ENCODE data around the gene ROM1. TPM values are rescaled to one million over a fixed set of nuclear protein-coding genes. Genes with fewer than 3 reads are reported as not detected.
"Not testable (repeated sequence)": the region's sequence is repeated elsewhere in the genome, so short reads cannot be mapped to it uniquely, and the experiment has no call there.

ROM1 gene
- total and polyA plus RNA-seq, 9 donors, result 1.5 to 4.0 (median 2.7) TPM

DNA sequence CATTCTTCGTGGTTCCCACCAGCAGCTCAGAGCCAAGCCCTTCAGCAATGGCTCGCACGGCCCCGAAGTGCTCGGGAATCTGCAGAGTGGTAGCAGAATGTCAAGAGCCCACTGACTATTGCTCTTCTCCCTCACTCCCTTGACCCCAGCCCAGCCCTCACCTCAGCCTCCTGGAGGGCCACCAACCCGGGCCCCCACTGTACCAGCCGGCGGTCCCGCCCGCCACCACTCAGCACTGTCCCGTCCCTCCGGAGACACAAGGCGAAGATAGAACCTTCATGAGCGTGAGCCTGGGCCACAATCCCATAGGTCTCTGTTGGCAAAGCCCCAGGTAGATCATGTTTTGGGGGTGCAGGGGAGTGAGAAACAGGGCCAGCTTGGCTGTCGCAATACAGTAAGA lies 7.2 kb upstream of the ROM1 start:
- no peak overlapping the region for H3K4me3 ChIP-seq (ENCODE audit: low read length)
- H3K27ac ChIP-seq (ENCODE audit: low read length), result no peak overlapping the region
- H3K4me1 ChIP-seq (ENCODE audit: control insufficient read depth, insufficient read depth, low read length), result peaks cover 22% of the 10 kb centered on the region
- DNase-seq, result no peak
- H3K36me3 ChIP-seq (ENCODE audit: control insufficient read depth, insufficient read depth, low read length), result peaks cover 52% of the 10 kb centered on the region
- 83% methylated on average over 9 of the region's 15 CpGs for WGBS (ENCODE audit: insufficient coverage)
- H3K27me3 ChIP-seq (ENCODE audit: control insufficient read depth, insufficient read depth, low read length), result no peaks in the 10 kb centered on the region
- H3K9me3 ChIP-seq (replicated peaks; ENCODE audit: control insufficient read depth, low read depth, low read length), result no peaks in the 10 kb centered on the region

DNA sequence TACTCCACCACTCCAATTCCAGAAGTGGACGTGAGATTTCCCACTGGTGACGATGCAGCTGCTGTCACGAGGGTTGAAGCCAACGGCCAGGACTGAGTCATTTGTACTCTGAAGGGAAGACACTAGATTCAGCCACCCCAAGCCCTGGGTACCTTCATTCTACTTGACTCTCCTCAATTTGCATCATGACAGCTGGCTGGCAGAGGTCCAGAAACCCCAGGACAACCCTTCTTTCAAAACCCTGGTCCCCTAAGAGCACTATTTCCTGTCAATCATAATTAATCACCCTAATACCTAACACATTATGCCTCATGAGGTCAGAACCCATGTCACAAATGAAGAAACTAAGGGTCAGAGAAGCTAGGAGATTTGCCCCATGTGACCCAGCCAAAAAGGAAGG lies 5.3 kb upstream of the ROM1 start:
- H3K36me3 ChIP-seq (ENCODE audit: control insufficient read depth, insufficient read depth, low read length), result peaks cover 52% of the 10 kb centered on the region
- WGBS (ENCODE audit: insufficient coverage), result 61% methylated on average over 2 of the region's 4 CpGs
- H3K9me3 ChIP-seq (replicated peaks; ENCODE audit: control insufficient read depth, low read depth, low read length), result no peaks in the 10 kb centered on the region
- no peak overlapping the region for H3K27ac ChIP-seq (ENCODE audit: low read length)
- DNase-seq, result no peak
- H3K4me1 ChIP-seq (ENCODE audit: control insufficient read depth, insufficient read depth, low read length), result peaks cover 29% of the 10 kb centered on the region
- peaks cover 2% of the 10 kb centered on the region for H3K27me3 ChIP-seq (ENCODE audit: control insufficient read depth, insufficient read depth, low read length)
- H3K4me3 ChIP-seq (ENCODE audit: low read length), result no peak overlapping the region

DNA sequence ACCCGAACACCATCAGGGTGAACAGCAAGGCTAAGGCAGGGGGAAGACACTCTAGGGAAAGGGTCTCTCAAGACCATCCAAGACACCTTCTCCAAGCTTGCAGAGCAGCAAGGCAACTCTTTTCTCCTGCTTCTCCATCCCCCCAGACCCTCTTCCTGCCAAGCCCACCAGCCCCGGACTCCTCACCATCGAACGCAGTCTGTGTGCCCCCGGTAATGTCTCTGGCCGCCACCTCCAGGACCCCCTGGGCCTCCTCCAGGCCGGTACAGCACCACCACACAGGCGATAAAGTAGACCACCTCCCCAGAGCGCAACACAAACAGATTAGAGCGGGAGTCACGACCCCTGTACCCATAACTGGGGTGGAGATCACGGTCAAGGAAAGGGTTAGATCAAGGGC lies 4.3 kb upstream of the ROM1 start:
- 82% methylated on average over 6 of the region's 12 CpGs for WGBS (ENCODE audit: insufficient coverage)
- Histone ChIP-seq H3K36me3 (ENCODE audit: control insufficient read depth, insufficient read depth, low read length) (peaks cover 52% of the 10 kb centered on the region), H3K9me3 (replicated peaks; ENCODE audit: control insufficient read depth, low read depth, low read length) (no peaks in the 10 kb centered on the region), H3K4me3 (ENCODE audit: low read length) (no peak overlapping the region), H3K27ac (ENCODE audit: low read length) (no peak overlapping the region), H3K27me3 (ENCODE audit: control insufficient read depth, insufficient read depth, low read length) (peaks cover 2% of the 10 kb centered on the region), H3K4me1 (ENCODE audit: control insufficient read depth, insufficient read depth, low read length) (peaks cover 28% of the 10 kb centered on the region)
- no peak for DNase-seq

DNA sequence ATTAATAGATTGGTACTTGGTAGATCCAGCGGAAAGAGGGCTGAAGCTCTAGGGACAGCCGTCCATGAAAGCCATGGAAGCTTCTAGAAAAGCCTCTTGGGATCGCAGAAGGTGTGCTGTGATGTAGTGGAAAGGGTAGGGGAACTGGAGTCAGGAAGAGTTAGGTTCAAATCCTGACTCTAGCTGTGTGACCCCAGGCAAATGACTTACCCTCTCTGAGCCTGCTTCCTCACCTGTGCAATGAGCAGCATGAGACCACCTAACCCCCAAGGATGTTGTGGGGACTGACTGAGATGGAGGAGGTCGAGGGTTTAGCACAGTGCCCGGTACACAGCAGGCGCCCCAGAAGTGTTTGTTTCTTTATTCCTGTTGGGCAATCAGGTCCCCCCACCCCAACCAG lies 2.7 kb upstream of the ROM1 start:
- 67% methylated on average over 1 of the region's 6 CpGs for WGBS (ENCODE audit: insufficient coverage)
- peaks cover 24% of the 10 kb centered on the region for H3K4me1 ChIP-seq (ENCODE audit: control insufficient read depth, insufficient read depth, low read length)
- H3K36me3 ChIP-seq (ENCODE audit: control insufficient read depth, insufficient read depth, low read length), result peaks cover 54% of the 10 kb centered on the region
- H3K9me3 ChIP-seq (replicated peaks; ENCODE audit: control insufficient read depth, low read depth, low read length), result no peaks in the 10 kb centered on the region
- DNase-seq, result no peak
- H3K27me3 ChIP-seq (ENCODE audit: control insufficient read depth, insufficient read depth, low read length), result peaks cover 2% of the 10 kb centered on the region
- no peak overlapping the region for H3K27ac ChIP-seq (ENCODE audit: low read length)
- no peak overlapping the region for H3K4me3 ChIP-seq (ENCODE audit: low read length)

DNA sequence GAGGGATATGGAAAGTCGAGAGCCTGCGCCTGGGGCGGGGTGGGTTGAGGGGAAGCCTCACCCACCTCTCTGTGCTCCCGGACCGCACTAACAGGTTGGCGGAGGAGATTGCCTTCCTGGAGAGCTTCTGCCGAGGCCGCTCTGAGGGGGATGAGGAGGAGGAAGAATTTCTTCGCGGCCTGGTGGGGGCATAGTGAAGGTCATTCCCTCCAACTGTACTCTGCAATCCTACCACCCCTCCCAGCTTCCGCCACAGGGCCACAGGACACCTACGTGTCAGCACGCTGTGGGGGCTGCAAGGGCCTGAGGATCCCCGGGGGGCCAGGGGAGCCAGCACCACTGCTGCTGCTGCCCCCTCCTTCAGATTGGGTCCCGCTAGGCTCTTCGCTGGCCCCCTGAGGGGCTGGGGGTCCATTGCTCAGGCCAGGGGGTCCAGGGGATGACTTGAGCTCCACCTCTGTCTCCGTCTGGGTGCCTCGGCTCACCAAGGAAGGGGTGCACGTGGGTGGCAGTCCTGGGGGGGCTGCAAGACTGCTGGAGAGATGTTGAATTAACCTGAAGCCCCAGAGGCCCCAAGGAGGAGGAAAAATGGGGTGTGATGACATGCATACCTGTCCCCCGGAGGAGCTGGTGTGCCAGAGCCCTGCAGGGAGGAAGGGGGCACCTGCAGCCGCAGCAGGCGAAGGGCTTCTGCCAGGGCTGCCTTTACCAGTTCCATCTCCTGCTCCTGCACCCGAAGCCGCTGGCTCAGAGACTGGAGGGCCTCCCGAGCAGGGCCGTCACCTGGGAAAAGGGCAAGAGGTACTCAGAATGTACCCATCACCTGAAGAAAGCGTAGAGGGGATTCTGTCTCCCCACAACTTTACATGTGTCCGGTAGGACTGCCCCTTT lies 2.0 kb upstream of the ROM1 start:
- H3K9me3 ChIP-seq (replicated peaks; ENCODE audit: control insufficient read depth, low read depth, low read length), result no peaks in the 10 kb centered on the region
- peak overlapping the region; percentile 60 for H3K4me3 ChIP-seq (ENCODE audit: low read length)
- WGBS (ENCODE audit: insufficient coverage), result 68% methylated on average over 8 of the region's 28 CpGs
- H3K27ac ChIP-seq (ENCODE audit: low read length), result peak overlapping the region; percentile 92
- DNase-seq, result no peak
- peaks cover 24% of the 10 kb centered on the region for H3K4me1 ChIP-seq (ENCODE audit: control insufficient read depth, insufficient read depth, low read length)
- peaks cover 2% of the 10 kb centered on the region for H3K27me3 ChIP-seq (ENCODE audit: control insufficient read depth, insufficient read depth, low read length)
- H3K36me3 ChIP-seq (ENCODE audit: control insufficient read depth, insufficient read depth, low read length), result peaks cover 53% of the 10 kb centered on the region

DNA sequence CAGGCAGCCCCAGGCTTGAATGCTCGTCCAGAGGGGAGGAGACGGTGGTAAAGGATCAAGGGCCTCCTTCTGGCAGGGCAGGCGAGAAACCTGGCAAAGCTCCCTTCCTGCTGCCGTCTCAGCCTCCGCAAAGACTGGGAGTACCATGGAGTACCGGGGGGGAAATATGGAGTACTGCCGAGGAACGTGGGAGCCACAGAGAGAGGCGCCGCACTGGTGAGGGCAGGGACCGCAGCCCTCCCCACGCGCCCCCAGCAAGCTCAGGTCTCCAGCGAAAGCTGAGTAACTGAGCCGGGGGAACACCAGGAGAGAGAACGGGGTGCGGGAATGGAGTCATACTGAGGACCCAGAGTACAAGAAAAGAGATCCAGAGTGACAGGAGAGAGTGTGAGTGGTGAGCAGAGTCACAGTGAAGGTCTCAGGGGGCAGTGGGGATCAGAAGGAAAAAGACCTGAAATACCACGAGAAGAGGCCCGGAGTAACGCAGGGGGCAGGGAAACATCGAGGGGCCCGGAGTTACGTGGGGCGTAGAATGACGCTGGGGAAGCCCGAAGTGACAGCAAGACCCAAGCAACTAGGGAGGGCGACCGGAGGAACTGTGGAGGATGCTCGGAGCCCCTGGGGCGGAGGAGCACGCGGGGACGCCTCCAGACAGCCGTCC lies 1.2 kb upstream of the ROM1 start:
- peak overlapping the region; percentile 92 for H3K27ac ChIP-seq (ENCODE audit: low read length)
- peaks cover 24% of the 10 kb centered on the region for H3K4me1 ChIP-seq (ENCODE audit: control insufficient read depth, insufficient read depth, low read length)
- no peaks in the 10 kb centered on the region for H3K9me3 ChIP-seq (replicated peaks; ENCODE audit: control insufficient read depth, low read depth, low read length)
- H3K4me3 ChIP-seq (ENCODE audit: low read length), result peak overlapping the region; percentile 60
- under 1% methylated on average over 34 of the region's 34 CpGs for WGBS (ENCODE audit: insufficient coverage)
- H3K27me3 ChIP-seq (ENCODE audit: control insufficient read depth, insufficient read depth, low read length), result peaks cover 2% of the 10 kb centered on the region
- peaks cover 57% of the 10 kb centered on the region for H3K36me3 ChIP-seq (ENCODE audit: control insufficient read depth, insufficient read depth, low read length)
- DNase-seq, result peak; percentile 79

DNA sequence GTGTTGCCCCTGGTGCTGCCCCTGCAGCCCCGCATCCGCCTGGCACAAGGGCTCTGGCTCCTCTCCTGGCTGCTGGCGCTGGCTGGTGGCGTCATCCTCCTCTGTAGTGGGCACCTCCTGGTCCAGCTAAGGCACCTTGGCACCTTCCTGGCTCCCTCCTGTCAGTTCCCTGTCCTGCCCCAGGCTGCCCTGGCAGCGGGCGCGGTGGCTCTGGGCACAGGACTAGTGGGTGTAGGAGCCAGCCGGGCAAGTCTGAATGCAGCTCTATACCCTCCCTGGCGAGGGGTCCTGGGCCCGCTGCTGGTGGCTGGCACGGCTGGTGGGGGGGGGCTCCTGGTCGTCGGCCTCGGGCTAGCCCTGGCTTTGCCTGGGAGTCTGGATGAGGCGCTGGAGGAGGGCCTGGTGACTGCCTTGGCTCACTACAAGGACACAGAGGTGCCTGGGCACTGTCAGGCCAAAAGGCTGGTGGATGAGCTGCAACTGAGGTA lies 278 bp downstream of the ROM1 start:
- DNase-seq, result no peak
- peak overlapping the region; percentile 92 for H3K27ac ChIP-seq (ENCODE audit: low read length)
- H3K27me3 ChIP-seq (ENCODE audit: control insufficient read depth, insufficient read depth, low read length), result peaks cover 2% of the 10 kb centered on the region
- 58% methylated on average over 14 of the region's 15 CpGs for WGBS (ENCODE audit: insufficient coverage)
- no peak overlapping the region for H3K4me3 ChIP-seq (ENCODE audit: low read length)
- no peaks in the 10 kb centered on the region for H3K9me3 ChIP-seq (replicated peaks; ENCODE audit: control insufficient read depth, low read depth, low read length)
- H3K4me1 ChIP-seq (ENCODE audit: control insufficient read depth, insufficient read depth, low read length), result peaks cover 24% of the 10 kb centered on the region
- H3K36me3 ChIP-seq (ENCODE audit: control insufficient read depth, insufficient read depth, low read length), result peaks cover 56% of the 10 kb centered on the region

DNA sequence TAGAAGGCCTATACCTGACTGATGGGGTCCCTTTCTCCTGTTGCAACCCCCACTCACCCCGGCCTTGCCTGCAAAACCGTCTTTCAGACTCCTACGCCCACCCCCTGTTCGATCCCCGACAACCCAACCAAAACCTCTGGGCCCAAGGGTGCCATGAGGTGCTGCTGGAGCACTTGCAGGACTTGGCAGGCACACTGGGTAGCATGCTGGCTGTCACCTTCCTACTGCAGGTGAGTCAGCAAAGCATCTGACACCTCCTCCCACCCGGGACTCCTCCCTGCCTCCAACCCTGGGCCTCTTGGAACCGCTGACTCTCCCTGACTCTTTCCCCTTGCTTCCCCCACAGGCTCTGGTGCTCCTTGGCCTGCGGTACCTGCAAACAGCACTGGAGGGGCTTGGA lies 1.2 kb downstream of the ROM1 start:
- peaks cover 47% of the 10 kb centered on the region for H3K36me3 ChIP-seq (ENCODE audit: control insufficient read depth, insufficient read depth, low read length)
- H3K4me1 ChIP-seq (ENCODE audit: control insufficient read depth, insufficient read depth, low read length), result peaks cover 26% of the 10 kb centered on the region
- DNase-seq, result no peak
- no peaks in the 10 kb centered on the region for H3K9me3 ChIP-seq (replicated peaks; ENCODE audit: control insufficient read depth, low read depth, low read length)
- 58% methylated on average over 6 of the region's 8 CpGs for WGBS (ENCODE audit: insufficient coverage)
- peaks cover 2% of the 10 kb centered on the region for H3K27me3 ChIP-seq (ENCODE audit: control insufficient read depth, insufficient read depth, low read length)
- no peak overlapping the region for H3K4me3 ChIP-seq (ENCODE audit: low read length)
- H3K27ac ChIP-seq (ENCODE audit: low read length), result peak overlapping the region; percentile 92

DNA sequence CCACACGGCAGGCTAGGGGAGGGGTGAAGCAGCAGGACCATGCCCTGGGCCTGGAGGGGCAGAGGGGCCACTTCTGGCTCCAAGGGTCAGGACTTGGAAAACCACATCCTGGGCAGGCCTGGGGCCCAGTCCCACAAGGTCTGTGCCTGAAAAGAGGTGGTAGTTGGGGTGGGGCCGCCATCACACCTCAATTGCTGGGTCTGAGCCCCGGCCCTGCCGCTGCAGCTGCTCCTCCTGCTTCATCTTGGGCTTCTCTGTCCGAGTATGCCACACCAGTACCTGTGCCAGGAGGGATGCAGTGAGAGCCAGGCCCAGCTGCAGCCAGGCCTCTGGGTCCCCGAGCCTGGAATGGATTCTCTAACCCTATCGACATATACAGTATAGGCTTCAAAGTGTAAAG lies 2.5 kb downstream of the ROM1 start:
- DNase-seq, result no peak
- Histone ChIP-seq H3K4me1 (ENCODE audit: control insufficient read depth, insufficient read depth, low read length) (peaks cover 27% of the 10 kb centered on the region), H3K4me3 (ENCODE audit: low read length) (no peak overlapping the region), H3K27me3 (ENCODE audit: control insufficient read depth, insufficient read depth, low read length) (peaks cover 2% of the 10 kb centered on the region), H3K27ac (ENCODE audit: low read length) (no peak overlapping the region), H3K9me3 (replicated peaks; ENCODE audit: control insufficient read depth, low read depth, low read length) (no peaks in the 10 kb centered on the region), H3K36me3 (ENCODE audit: control insufficient read depth, insufficient read depth, low read length) (peaks cover 36% of the 10 kb centered on the region)
- WGBS (ENCODE audit: insufficient coverage), result 85% methylated on average over 2 of the region's 7 CpGs

DNA sequence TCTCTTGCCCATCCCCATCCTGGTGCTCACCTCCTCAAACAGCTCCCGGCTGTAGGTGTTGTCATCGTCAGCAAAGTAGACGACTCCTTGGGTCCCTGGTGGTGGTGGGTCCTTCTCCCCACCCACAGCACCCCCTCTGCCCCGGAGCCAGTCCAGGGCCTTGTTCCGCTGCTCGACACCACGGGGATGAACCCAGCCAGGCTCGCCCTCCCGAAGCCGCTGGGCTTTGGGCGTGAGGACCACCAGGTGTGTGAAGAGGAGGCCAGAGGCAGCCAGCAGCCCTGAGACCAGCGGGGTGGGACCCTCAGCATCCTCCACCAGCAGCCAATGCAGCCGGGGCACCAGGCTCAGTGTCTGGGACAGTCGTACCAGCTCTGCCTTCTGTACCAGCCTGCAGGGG lies 3.9 kb downstream of the ROM1 start:
- H3K4me3 ChIP-seq (ENCODE audit: low read length); H3K27ac ChIP-seq (ENCODE audit: low read length): not testable (repeated sequence)

More for the DNA sequence above, 3.9 kb downstream of the ROM1 start:
- not testable (repeated sequence) for H3K9me3 ChIP-seq (replicated peaks; ENCODE audit: control insufficient read depth, low read depth, low read length); DNase-seq; H3K27me3 ChIP-seq (ENCODE audit: control insufficient read depth, insufficient read depth, low read length)
- 83% methylated on average over 9 of the region's 14 CpGs for WGBS (ENCODE audit: insufficient coverage)
- Histone ChIP-seq H3K36me3 (ENCODE audit: control insufficient read depth, insufficient read depth, low read length) (peaks cover 34% of the 10 kb centered on the region), H3K4me1 (ENCODE audit: control insufficient read depth, insufficient read depth, low read length) (peaks cover 22% of the 10 kb centered on the region)
